ENCODE data around the gene RIGI. TPM values are rescaled to one million over a fixed set of nuclear protein-coding genes. Genes with fewer than 3 reads are reported as not detected.

Gene RIGI
- total and polyA plus RNA-seq, 2 of the 13 experiments (the other 11 are each of a cell fraction or from before 2014, with no cell fraction given) = 3.0 to 8.2 TPM

GRCh38 chr9:32554107-32554506 is 28.1 kb upstream of the RIGI start:
- FAIRE-seq = no peak
- BruUV-seq (replicated peaks) = no TSS peak
- CTCF ChIA-PET (ENCODE audit: low intra/inter-chr PET ratio, low total read pairs) = no interaction called here

More at GRCh38 chr9:32554107-32554506, 28.1 kb upstream of the RIGI start:
- WGBS (ENCODE audit: low lambda C conversion rate) = 92% methylated on average over 2 of the region's 2 CpGs
- TF ChIP-seq CEBPB (IDR thresholded peaks at IDR 0.05; ENCODE audit: borderline replicate concordance, low read depth, low read length) (peak; percentile 95), CEBPG (CRISPR knock-in tag; IDR thresholded peaks at IDR 0.05) (peak; percentile 84)
- TF ChIP-seq, protein P1, sequence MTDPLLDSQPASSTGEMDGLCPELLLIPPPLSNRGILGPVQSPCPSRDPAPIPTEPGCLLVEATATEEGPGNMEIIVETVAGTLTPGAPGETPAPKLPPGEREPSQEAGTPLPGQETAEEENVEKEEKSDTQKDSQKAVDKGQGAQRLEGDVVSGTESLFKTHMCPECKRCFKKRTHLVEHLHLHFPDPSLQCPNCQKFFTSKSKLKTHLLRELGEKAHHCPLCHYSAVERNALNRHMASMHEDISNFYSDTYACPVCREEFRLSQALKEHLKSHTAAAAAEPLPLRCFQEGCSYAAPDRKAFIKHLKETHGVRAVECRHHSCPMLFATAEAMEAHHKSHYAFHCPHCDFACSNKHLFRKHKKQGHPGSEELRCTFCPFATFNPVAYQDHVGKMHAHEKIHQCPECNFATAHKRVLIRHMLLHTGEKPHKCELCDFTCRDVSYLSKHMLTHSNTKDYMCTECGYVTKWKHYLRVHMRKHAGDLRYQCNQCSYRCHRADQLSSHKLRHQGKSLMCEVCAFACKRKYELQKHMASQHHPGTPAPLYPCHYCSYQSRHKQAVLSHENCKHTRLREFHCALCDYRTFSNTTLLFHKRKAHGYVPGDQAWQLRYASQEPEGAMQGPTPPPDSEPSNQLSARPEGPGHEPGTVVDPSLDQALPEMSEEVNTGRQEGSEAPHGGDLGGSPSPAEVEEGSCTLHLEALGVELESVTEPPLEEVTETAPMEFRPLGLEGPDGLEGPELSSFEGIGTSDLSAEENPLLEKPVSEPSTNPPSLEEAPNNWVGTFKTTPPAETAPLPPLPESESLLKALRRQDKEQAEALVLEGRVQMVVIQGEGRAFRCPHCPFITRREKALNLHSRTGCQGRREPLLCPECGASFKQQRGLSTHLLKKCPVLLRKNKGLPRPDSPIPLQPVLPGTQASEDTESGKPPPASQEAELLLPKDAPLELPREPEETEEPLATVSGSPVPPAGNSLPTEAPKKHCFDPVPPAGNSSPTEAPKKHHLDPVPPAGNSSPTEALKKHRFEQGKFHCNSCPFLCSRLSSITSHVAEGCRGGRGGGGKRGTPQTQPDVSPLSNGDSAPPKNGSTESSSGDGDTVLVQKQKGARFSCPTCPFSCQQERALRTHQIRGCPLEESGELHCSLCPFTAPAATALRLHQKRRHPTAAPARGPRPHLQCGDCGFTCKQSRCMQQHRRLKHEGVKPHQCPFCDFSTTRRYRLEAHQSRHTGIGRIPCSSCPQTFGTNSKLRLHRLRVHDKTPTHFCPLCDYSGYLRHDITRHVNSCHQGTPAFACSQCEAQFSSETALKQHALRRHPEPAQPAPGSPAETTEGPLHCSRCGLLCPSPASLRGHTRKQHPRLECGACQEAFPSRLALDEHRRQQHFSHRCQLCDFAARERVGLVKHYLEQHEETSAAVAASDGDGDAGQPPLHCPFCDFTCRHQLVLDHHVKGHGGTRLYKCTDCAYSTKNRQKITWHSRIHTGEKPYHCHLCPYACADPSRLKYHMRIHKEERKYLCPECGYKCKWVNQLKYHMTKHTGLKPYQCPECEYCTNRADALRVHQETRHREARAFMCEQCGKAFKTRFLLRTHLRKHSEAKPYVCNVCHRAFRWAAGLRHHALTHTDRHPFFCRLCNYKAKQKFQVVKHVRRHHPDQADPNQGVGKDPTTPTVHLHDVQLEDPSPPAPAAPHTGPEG (CRISPR knock-in tag; IDR thresholded peaks at IDR 0.05) = no peak
- H3K4me2 ChIP-seq (ENCODE audit: low read depth, low read length) = no peak overlapping the region
- ATAC-seq = no peak
- H3K9ac ChIP-seq (ENCODE audit: insufficient read depth, low read depth, low read length) = no peak overlapping the region
- no peak overlapping the region for H2AFZ ChIP-seq (ENCODE audit: low read length)
- intact Hi-C loops (cut with micrococcal nuclease; ENCODE audit: unreplicated experiment) = no loop called here
- H3K79me2 ChIP-seq (ENCODE audit: insufficient read depth, low read length) = peaks cover 34% of the 10 kb centered on the region
- in situ Hi-C loops (cut with HindIII; ENCODE audit: extremely low pct_ligation_motif_present, low pct_unique_long_range_greater_than_20kb) = no loop called here
- no peak overlapping the region for H3K4me3 ChIP-seq (replicated peaks in 1 of 3; ENCODE audit: insufficient read depth in 1 of 3, low read depth in 2 of 3, low read length in 3 of 3)
- H4K20me1 ChIP-seq (ENCODE audit: insufficient read depth, low read length) = peaks cover 13% of the 10 kb centered on the region
- no peaks in the 10 kb centered on the region for H3K36me3 ChIP-seq (replicated peaks in 1 of 2; ENCODE audit: control insufficient read depth in 1 of 2, insufficient read depth in 2 of 2, low read length in 2 of 2)
- no peak overlapping the region for H3K27ac ChIP-seq (ENCODE audit: extremely low read length, insufficient read depth, low read length)
- no peaks in the 10 kb centered on the region for H3K9me3 ChIP-seq (ENCODE audit: low read length)
- H3K4me1 ChIP-seq (ENCODE audit: insufficient read depth, low read length) = peaks cover 35% of the 10 kb centered on the region
- no peaks in the 10 kb centered on the region; a peak in 1 of 5 replicates for H3K27me3 ChIP-seq (ENCODE audit: control insufficient read depth in 1 of 2, insufficient read depth in 2 of 2, low read length in 2 of 2)
- POLR2A ChIA-PET = no interaction called here
- DNase-seq (ENCODE audit: low spot score) = no peak

Data from HepG2 (cell line).